ENCODE results near the gene SPRY4.
"Not testable (repeated sequence)": the region's sequence is repeated elsewhere in the genome, so short reads cannot be mapped to it uniquely, and the experiment has no call there.

Gene SPRY4

GRCh38 chr5:142292249-142292648 lies 32.6 kb downstream of the SPRY4 start:
- DNase-seq = no peak

DNA sequence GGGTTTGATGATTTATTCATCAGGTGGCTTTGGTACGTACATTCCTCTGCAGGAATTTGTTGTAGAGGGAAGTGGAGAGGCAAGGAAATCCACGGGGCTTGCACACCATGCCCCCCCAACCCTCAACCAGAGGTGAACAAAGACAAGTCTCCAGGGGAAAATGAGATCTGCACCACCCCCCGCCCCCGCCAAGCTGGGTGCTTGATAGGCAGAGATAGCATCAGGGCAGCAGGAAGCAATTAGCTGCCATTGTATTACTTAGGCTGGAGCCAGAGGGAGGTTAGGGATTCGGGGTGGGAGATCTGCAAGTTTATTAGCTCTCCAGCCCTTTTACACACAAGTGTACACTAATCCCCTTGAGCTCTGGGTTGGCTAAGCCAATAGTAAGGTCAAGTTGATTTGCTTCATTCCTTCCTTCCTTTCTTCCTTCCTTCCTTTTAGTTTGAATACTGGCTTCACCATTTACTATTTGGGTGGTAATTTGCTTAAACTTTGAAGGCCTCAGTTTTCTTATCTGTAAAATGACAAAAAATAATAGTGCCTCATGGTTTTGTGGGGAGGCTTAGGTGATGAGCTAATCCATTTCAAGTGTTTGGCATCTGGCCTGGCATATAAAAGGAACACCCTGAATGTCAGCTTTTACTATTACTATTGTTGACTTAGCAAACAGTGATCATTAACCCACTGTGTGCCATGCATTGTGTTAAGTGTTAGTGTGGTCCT lies 34.1 kb downstream of the SPRY4 start:
- DNase-seq = no peak

DNA sequence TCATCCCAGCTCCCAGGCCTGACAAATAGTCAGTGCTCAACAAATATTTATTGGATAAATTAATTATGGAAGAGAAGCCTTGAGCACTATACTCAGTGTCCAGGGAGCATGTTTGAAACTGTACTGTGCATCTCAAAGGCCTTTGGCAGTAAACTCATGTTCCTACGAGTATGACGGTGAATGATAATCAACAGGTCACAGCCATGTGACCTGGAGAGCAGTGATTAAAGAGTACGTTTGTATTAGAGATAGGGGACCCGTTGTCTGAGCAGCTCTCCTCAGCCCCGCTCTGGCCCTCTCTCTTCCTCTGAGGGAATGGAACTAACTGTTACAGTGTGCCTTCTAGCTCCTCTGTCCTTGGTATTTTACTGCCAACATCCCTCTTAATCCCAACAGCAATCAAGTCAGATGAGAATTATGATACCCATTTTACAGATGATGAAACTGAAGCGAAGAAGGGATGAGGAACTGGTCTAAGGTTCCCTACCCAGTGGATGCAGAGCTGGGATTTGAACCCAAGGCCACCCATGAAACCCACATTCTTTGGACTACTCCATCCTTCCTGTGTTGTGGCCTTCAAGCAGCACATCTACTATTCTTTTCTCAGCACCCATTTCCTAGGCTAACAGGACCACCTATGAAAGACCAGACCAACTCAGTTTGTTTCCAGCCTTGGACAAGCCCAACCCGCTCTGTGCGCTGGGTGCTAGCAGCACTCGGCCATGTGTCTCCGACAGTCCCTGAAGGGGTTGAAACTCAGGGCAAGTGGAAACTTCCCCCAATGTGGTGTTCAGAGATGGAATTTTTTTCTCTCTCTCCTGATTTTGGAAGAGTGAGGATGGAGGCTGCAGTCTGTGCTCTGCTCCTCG lies 34.9 kb downstream of the SPRY4 start:
- no peak for DNase-seq

GRCh38 chr5:142287973-142288313 lies 36.9 kb downstream of the SPRY4 start:
- DNase-seq = no peak

- no peak for DNase-seq
These were observed 37.5 kb downstream of the SPRY4 start for GRCh38 chr5:142287096-142287972.

DNA sequence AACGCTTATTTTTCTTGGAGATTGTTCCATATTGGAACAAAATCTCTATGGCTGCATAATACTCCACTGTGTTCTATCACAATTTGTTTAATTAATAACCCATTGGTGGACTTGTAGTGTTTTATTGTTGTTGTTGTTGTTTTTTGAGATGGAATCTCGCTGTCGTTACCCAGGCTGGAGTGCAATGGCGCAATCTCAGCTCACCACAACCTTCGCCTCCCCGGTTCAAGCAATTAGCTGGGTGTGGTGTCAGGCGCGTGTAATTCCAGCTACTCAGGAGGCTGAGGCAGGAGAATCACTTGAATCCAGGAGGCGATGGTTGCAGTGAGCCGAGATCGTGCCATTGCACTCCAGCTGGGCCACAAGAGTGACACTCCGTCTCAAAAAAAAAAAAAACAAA lies 38.7 kb downstream of the SPRY4 start:
- no peak for DNase-seq

GRCh38 chr5:142283304-142283703 lies 41.5 kb downstream of the SPRY4 start:
- DNase-seq = no peak

GRCh38 chr5:142281966-142282365 lies 42.9 kb downstream of the SPRY4 start:
- DNase-seq = no peak

GRCh38 chr5:142281008-142281367 lies 43.8 kb downstream of the SPRY4 start:
- no peak for DNase-seq

DNA sequence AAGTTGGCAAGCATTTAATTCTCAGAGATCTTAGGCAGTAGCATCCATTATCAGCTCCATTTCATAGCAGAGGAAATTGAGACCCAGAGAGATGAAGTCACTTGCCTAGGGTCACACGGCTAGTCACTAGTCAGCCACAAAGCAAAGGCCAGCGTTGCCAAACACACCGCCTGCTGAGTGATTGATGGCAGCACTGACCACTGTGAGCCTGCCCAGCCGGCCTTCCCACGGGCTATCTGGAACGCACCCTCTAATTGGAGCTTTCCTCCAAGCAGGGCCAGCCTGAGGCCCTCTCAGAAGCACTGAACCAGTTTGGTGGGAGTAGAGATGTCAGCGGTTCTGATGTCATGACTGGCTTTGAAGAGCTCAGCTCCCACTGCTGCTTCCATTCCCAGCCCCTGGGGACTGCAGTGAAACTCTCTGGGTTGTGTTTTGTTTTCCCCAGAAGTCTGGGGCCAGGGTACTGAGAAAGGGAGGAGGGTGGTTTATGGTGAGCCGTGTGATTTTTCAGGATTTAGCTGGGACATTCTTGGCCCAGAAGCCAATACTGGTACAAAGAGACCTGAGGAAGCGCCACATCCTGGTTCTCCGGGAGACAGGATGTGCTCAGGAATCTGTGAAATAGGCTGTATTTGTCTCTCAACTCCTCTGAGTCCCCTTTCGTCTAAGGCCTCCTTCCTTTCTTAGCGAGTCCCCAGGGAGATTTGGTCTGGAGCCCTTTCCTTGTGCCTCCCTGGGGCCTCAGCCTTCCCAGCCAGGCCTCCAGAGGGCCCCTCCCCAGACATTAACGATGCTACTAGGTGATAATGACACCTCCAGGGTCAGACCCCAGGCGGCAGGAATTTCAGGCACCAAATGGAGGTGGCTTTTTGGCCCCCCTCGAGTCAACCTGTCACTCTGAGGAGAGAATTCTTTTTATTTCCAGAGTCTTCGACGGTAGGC lies 44.5 kb downstream of the SPRY4 start:
- DNase-seq = no peak

- no peak for DNase-seq
These were observed 46.2 kb downstream of the SPRY4 start for GRCh38 chr5:142278627-142279026.

DNA sequence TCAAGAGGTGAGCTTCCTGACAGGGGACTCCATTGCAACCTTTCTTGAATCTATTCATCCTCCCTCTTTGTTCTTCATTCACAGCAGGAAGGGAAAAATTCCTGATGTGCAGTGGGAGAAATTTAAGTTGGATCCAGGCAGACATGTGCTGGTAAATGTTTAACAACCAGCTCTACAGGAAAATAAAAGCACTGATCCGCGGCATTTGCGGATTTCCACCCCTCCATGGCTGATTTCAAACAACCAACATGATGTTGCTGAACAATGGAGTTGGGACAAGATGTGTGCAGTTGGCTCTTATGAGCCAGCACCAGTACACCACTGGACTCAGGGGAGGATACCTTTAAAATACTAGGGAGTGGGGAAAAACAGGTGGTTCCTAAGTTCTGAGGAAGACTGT lies 47.0 kb downstream of the SPRY4 start:
- DNase-seq = no peak

- DNase-seq = no peak
These were observed 48.3 kb downstream of the SPRY4 start for GRCh38 chr5:142276517-142276916.

DNA sequence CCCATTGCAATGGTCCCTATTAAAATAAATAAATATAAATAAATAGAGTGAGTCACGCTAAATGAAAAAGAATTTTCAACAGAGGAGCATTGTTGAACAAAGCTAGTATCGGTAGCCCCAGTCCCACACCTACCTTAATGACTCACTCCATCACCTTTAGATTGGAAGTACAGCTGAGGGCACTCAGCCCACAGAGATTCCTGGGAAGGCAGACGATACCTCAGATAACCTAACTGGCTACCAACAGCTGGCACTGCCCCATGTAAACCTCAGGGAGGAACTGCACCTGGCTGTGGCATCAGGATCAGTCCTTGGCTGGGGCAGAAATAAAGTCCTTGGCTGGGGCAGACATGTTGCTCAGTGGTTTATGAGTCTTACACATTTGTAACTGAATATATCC lies 49.3 kb downstream of the SPRY4 start:
- DNase-seq = no peak

- not testable (repeated sequence) for DNase-seq
These were observed 52.2 kb downstream of the SPRY4 start for GRCh38 chr5:142272596-142272995.

DNA sequence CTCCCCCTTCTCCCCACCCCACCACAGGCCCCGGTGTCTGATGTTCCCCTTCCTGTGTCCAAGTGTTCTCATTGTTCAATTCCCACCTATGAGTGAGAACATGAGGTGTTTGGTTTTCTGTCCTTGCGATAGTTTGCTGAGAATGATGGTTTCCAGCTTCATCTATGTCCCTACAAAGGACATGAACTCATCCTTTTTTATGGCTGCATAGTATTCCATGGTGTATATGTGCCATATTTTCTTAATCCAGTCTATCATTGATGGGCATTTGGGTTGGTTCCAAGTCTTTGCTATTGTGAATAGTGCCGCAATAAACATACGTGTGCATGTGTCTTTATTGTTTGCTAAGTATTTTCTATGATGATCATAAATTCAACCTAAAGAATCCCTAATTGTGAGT lies 60.7 kb downstream of the SPRY4 start:
- DNase-seq = not testable (repeated sequence)

- DNase-seq = no peak
These were observed 61.5 kb downstream of the SPRY4 start for GRCh38 chr5:142263346-142263745.

- DNase-seq = no peak
These were observed 62.1 kb downstream of the SPRY4 start for GRCh38 chr5:142262683-142263082.

Measured in KG1 (cell line).